Activated CD4-positive, alpha-beta T cell treated with anti-CD3 and anti-CD28 coated beads for 24 hours (primary cell): Measurements from ENCODE around the gene TACC2.

Source experiments
- DNase-seq, 2 donors: peaks; one replicate each; pipeline ENCODE4 v3.0.0-alpha.2; 2020; ENCODE audit warnings: low read depth in 2 of 2

The TACC2 gene

GRCh38 chr10:122293961-122294380 is 305.0 kb downstream of the TACC2 start:
- DNase-seq: no peak

GRCh38 chr10:122294511-122295450 is 305.8 kb downstream of the TACC2 start:
- DNase-seq: no peak

- DNase-seq: no peak
Observed at GRCh38 chr10:122295451-122295809, 306.5 kb downstream of the TACC2 start.

- no peak for DNase-seq
Observed at GRCh38 chr10:122296363-122297120, 307.6 kb downstream of the TACC2 start.

- DNase-seq: no peak
Observed at GRCh38 chr10:122297583-122297982, 308.6 kb downstream of the TACC2 start.

- no peak for DNase-seq
Observed at GRCh38 chr10:122298206-122298597, 309.2 kb downstream of the TACC2 start.

- peak; percentile 35 to 56 for DNase-seq
Observed at GRCh38 chr10:122298598-122299301, 309.8 kb downstream of the TACC2 start.

GRCh38 chr10:122299423-122300075 is 310.6 kb downstream of the TACC2 start:
- no peak for DNase-seq

GRCh38 chr10:122301055-122301810 is 312.3 kb downstream of the TACC2 start:
- no peak for DNase-seq

- DNase-seq: no peak
Observed at GRCh38 chr10:122301811-122302115, 312.8 kb downstream of the TACC2 start.

GRCh38 chr10:122302315-122302714 is 313.4 kb downstream of the TACC2 start:
- no peak for DNase-seq

GRCh38 chr10:122303271-122304053 is 314.5 kb downstream of the TACC2 start:
- no peak for DNase-seq
